Loucy (cell line): Measurements from ENCODE around the gene PRR29.

Source experiments
- H2AFZ ChIP-seq: fragments of 200-600 bp; sonication (generic); 2 replicates; pipeline ENCODE4 v1.6.0; 2016; ENCODE audit warnings: antibody characterized with exemption, mild to moderate bottlenecking, low read length, moderate library complexity
- H3F3A ChIP-seq: fragments of 200-600 bp; 2 replicates; pipeline ENCODE4 v1.6.0; 2016; ENCODE audit warnings: antibody characterized with exemption, low read depth, mild to moderate bottlenecking
- H3K27me3 ChIP-seq: fragments of 200-600 bp; sonication (generic); 2 replicates; pipeline ENCODE4 v1.6.1; 2014; ENCODE audit warnings: low read length, mild to moderate bottlenecking; ENCODE audit not compliant: insufficient read depth, poor library complexity, severe bottlenecking
- H3K36me3 ChIP-seq: fragments of 200-600 bp; sonication (generic); 2 replicates; pipeline ENCODE4 v1.6.1; 2016; ENCODE audit warnings: low read length; ENCODE audit not compliant: insufficient read depth
- H3K4me1 ChIP-seq: fragments of 200-600 bp; sonication (generic); 2 replicates; pipeline ENCODE4 v1.5.1; 2014; ENCODE audit warnings: low read length, mild to moderate bottlenecking; ENCODE audit not compliant: insufficient read depth, poor library complexity, severe bottlenecking
- H3K4me2 ChIP-seq: fragments of 200-600 bp; sonication (generic); 2 replicates; pipeline ENCODE4 v1.6.0; 2014; ENCODE audit warnings: antibody characterized with exemption, low read length, low read depth, mild to moderate bottlenecking; ENCODE audit not compliant: poor library complexity, severe bottlenecking
- H3K4me3 ChIP-seq: fragments of 200-600 bp; sonication (generic); 2 replicates; pipeline ENCODE4 v1.5.1; 2014; ENCODE audit warnings: low read length, mild to moderate bottlenecking, mixed read lengths; ENCODE audit not compliant: poor library complexity, severe bottlenecking
- H3K79me2 ChIP-seq: fragments of 200-600 bp; sonication (generic); 2 replicates; pipeline ENCODE4 v1.6.1; 2014; ENCODE audit warnings: low read length; ENCODE audit not compliant: insufficient read depth
- H3K9ac ChIP-seq: fragments of 200-600 bp; sonication (generic); 2 replicates; pipeline ENCODE4 v1.6.0; 2014; ENCODE audit warnings: mild to moderate bottlenecking, low read depth, low read length, moderate library complexity; ENCODE audit not compliant: poor library complexity, severe bottlenecking
- H3K9me2 ChIP-seq: fragments of 200-600 bp; sonication (generic); replicated peaks from 2 replicates; pipeline ENCODE4 v1.6.1; 2016; ENCODE audit warnings: low read depth, low read length, mixed read lengths
- H3K9me3 ChIP-seq: fragments of 200-600 bp; sonication (generic); 2 replicates; pipeline ENCODE4 v1.6.1; 2014; ENCODE audit warnings: mild to moderate bottlenecking, antibody characterized with exemption, low read length, low read depth; ENCODE audit not compliant: insufficient read depth
- H4K20me1 ChIP-seq: fragments of 200-600 bp; sonication (generic); 2 replicates; pipeline ENCODE4 v1.6.0; 2014; ENCODE audit warnings: antibody characterized with exemption, low read length, mild to moderate bottlenecking; ENCODE audit not compliant: insufficient read depth, poor library complexity, severe bottlenecking
- CTCF ChIP-seq: fragments of 200-600 bp; sonication (generic); conservative IDR thresholded peaks from 2 replicates; pipeline ENCODE4 v1.5.1; 2014; ENCODE audit warnings: mild to moderate bottlenecking, antibody characterized with exemption, low read length
- EZH2phosphoT487 ChIP-seq: fragments of 200-600 bp; IDR thresholded peaks from 2 replicates; pipeline ENCODE4 v1.6.1; 2018; ENCODE audit warnings: antibody characterized with exemption, mild to moderate bottlenecking, moderate library complexity, borderline replicate concordance

PRR29 gene

GRCh38 chr17:63969278-63969677 is 28.9 kb upstream of the PRR29 start:
- Histone ChIP-seq H3K9me3 (no peaks in the 10 kb centered on the region), H3K9me2 (no peaks in the 10 kb centered on the region), H3K79me2 (no peaks in the 10 kb centered on the region), H3K4me1 (peaks cover 10% of the 10 kb centered on the region), H2AFZ (no peak overlapping the region), H3F3A (no peaks in the 10 kb centered on the region), H4K20me1 (no peaks in the 10 kb centered on the region), H3K4me3 (no peak overlapping the region), H3K27me3 (no peaks in the 10 kb centered on the region), H3K4me2 (no peak overlapping the region), H3K36me3 (no peaks in the 10 kb centered on the region), H3K9ac (no peak overlapping the region)
- TF ChIP-seq CTCF (no peak), EZH2phosphoT487 (no peak)

GRCh38 chr17:63972796-63973195 is 25.4 kb upstream of the PRR29 start, which contains the start of gene SCN4A:
Gene SCN4A (minus strand): TSS chr17:63972918. CDS start chr17:63972841, 77 bp downstream.
- no peak within 1 kb of the TSS for H3K4me3 ChIP-seq
- H3K4me1 ChIP-seq = peaks cover 16% of the 10 kb centered on the region
- no peaks in the 10 kb centered on the region for H3K79me2 ChIP-seq
- H3K9me2 ChIP-seq = no peaks in the 10 kb centered on the region
- TF ChIP-seq CTCF = no peak
- TF ChIP-seq EZH2phosphoT487 = no peak
- no peak within 1 kb of the TSS for H2AFZ ChIP-seq
- H3K9ac ChIP-seq = no peak within 1 kb of the TSS
- H3K36me3 ChIP-seq = no peaks in the 10 kb centered on the region
- no peaks in the 10 kb centered on the region for H3K27me3 ChIP-seq
- H3K4me2 ChIP-seq = no peak within 1 kb of the TSS
- no peaks in the 10 kb centered on the region for H4K20me1 ChIP-seq
- no peaks in the 10 kb centered on the region for H3K9me3 ChIP-seq
- no peaks in the 10 kb centered on the region for H3F3A ChIP-seq

GRCh38 chr17:63973247-63973646 is 24.9 kb upstream of the PRR29 start:
- no peaks in the 10 kb centered on the region for H3F3A ChIP-seq
- peaks cover 16% of the 10 kb centered on the region for H3K4me1 ChIP-seq
- no peak overlapping the region for H3K4me3 ChIP-seq
- H3K9ac ChIP-seq = no peak overlapping the region
- H3K4me2 ChIP-seq = no peak overlapping the region
- H3K36me3 ChIP-seq = no peaks in the 10 kb centered on the region
- no peaks in the 10 kb centered on the region for H4K20me1 ChIP-seq
- no peaks in the 10 kb centered on the region for H3K9me3 ChIP-seq
- no peaks in the 10 kb centered on the region for H3K27me3 ChIP-seq
- no peaks in the 10 kb centered on the region for H3K79me2 ChIP-seq
- no peaks in the 10 kb centered on the region for H3K9me2 ChIP-seq
- H2AFZ ChIP-seq = no peak overlapping the region
- TF ChIP-seq CTCF (no peak), EZH2phosphoT487 (no peak)
